OCI-LY7 (cell line): ENCODE data around the gene HDAC4.

ENCODE experiments used
- CTCF ChIP-seq: fragments of 200-600 bp; sonication (generic); conservative IDR thresholded peaks from 2 replicates; pipeline ENCODE4 v1.5.1; 2014; ENCODE audit warnings: mild to moderate bottlenecking, antibody characterized with exemption, low read length, moderate library complexity, mixed read lengths
- EZH2phosphoT487 ChIP-seq: fragments of 200-600 bp; sonication (generic); IDR thresholded peaks from 2 replicates; pipeline ENCODE4 v1.6.1; 2018; ENCODE audit warnings: low read depth, borderline replicate concordance, mild to moderate bottlenecking, mixed run types, antibody characterized with exemption, low read length, moderate library complexity, mixed read lengths

GRCh38 chr2:239383036-239383758 lies 17.6 kb downstream of the HDAC4 start:
- no peak for TF ChIP-seq CTCF
- TF ChIP-seq EZH2phosphoT487, result no peak
